ENCODE results near the gene TMED9.

Gene TMED9

DNA sequence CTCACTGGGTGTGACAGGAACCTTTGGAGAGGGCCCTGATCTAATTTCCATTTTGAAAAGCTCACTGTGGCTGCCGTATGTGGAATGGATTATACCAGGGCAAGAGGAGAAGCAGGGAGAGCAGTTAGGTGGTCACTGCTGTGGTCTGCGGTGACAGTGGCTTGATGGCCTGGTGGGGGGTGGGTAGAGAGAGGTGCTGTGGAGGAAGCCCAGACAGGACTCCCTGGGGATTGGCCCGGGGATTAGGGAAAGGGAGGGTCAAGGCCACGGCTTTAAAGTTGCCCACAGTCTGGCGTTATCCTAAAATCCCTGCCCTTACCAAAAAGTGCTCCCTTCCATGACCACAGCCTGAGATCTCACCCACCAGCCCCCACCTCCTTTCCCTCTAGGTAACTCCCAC lies 12.7 kb downstream of the TMED9 start:
- H3K4me3 ChIP-seq = no peak overlapping the region
- in situ Hi-C loops (cut with MboI; ENCODE audit: low sequenced_read_pairs) = loop anchor here (10.0 kb wide), 2 partner anchors 460 to 560 kb away; no protein-coding TSS in a partner anchor
- H3K4me1 ChIP-seq = peaks cover 3% of the 10 kb centered on the region
- no peaks in the 10 kb centered on the region for H3K36me3 ChIP-seq (replicated peaks)
- H3K27me3 ChIP-seq (ENCODE audit: low read depth) = no peaks in the 10 kb centered on the region
- no peaks in the 10 kb centered on the region for H3K9me3 ChIP-seq
- no peak for DNase-seq (ENCODE audit: low spot score in 2 of 2)

GRCh38 chr5:177605078-177605477 lies 13.1 kb downstream of the TMED9 start:
- H3K4me3 ChIP-seq = no peak overlapping the region
- no peaks in the 10 kb centered on the region for H3K27me3 ChIP-seq (ENCODE audit: low read depth)
- no peaks in the 10 kb centered on the region for H3K9me3 ChIP-seq
- DNase-seq (ENCODE audit: low spot score in 2 of 2) = no peak
- in situ Hi-C loops (cut with MboI; ENCODE audit: low sequenced_read_pairs) = loop anchor here (10.0 kb wide), 2 partner anchors 460 to 560 kb away; no protein-coding TSS in a partner anchor
- H3K36me3 ChIP-seq (replicated peaks) = no peaks in the 10 kb centered on the region
- H3K4me1 ChIP-seq = peaks cover 3% of the 10 kb centered on the region; the same call in 1 of the 2 replicates

DNA sequence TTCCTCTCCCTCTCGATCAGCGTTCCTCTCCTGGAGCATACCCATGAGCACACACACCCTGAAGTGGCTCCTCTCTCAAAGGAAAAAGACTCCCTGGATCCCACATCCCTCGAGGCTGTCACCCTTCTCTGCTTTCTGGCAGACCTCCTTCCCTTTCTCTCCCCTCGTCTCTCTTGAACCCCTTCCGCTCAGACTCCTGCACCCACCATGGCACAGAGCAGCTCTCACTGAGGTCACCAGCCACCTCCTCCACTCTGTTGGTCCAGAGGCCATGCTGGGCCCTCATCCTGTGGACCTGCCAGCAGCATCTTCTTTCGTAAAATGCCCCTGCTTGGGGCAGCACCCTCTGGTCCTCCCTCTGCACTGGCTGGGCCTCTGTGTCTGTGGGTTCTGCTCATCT lies 13.7 kb downstream of the TMED9 start:
- H3K4me3 ChIP-seq = no peak overlapping the region
- H3K36me3 ChIP-seq (replicated peaks) = no peaks in the 10 kb centered on the region
- H3K4me1 ChIP-seq = peaks cover 2% of the 10 kb centered on the region; the same call in 1 of the 2 replicates
- no peak for DNase-seq (ENCODE audit: low spot score in 2 of 2)
- H3K27me3 ChIP-seq (ENCODE audit: low read depth) = no peaks in the 10 kb centered on the region
- H3K9me3 ChIP-seq = no peaks in the 10 kb centered on the region
- in situ Hi-C loops (cut with MboI; ENCODE audit: low sequenced_read_pairs) = loop anchor here (10.0 kb wide), 2 partner anchors 459 to 559 kb away; no protein-coding TSS in a partner anchor

DNA sequence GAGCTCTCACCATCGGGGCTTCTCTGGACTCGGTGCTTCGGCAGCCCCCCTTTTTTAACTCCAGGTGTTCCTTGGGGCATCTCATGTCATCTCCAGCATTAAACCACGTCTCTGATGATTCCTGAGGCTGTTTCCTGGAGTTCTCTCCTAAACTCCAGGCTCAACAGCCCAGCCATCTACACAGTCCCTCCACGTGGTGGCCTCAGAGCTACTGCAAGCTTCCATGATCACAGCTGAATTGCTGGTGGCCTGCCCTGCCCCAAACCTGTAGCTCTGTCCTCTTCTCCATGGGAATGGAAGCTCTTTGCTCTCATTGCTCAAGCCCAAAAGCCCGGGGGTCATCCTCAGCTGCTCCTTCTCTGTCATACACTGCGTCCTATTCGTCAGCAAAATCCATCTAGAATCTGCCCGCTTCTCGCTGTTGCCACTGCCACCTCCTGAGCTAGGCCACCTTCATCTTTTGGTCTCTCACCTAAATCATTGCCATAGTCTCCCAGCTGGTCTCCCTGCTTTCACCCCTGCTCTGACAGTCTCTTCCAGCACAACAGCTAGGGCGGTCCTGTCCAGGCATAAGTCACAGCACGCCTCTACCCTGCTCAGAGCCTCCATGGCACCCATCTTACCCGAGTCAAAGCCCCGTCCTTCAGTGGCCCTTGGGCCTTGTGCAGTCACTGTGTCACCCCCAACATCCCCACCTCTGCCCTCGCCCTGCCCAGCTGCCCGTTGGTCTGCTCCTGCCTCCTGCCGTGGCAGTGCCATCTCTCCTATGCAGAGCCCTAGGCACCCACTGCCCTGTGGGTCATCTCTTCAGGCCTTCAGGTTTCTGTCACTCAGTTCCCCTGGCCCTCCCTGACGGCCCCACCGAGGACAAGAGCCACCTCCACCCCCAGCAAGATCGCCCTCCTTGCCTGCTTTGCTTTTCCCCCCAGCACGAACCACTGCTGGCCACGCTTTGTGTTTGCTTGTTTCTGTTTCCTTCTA lies 14.4 kb downstream of the TMED9 start:
- Histone ChIP-seq H3K4me1 (no peaks in the 10 kb centered on the region), H3K27me3 (ENCODE audit: low read depth) (no peaks in the 10 kb centered on the region), H3K36me3 (replicated peaks) (no peaks in the 10 kb centered on the region), H3K9me3 (no peaks in the 10 kb centered on the region), H3K4me3 (no peak overlapping the region)
- no peak for DNase-seq (ENCODE audit: low spot score in 2 of 2)
- in situ Hi-C loops (cut with MboI; ENCODE audit: low sequenced_read_pairs) = loop anchor here (10.0 kb wide), 2 partner anchors 458 to 558 kb away; no protein-coding TSS in a partner anchor

GRCh38 chr5:177607115-177607451 lies 15.1 kb downstream of the TMED9 start:
- Histone ChIP-seq H3K4me1 (no peaks in the 10 kb centered on the region), H3K4me3 (no peak overlapping the region), H3K9me3 (no peaks in the 10 kb centered on the region), H3K27me3 (ENCODE audit: low read depth) (no peaks in the 10 kb centered on the region), H3K36me3 (replicated peaks) (no peaks in the 10 kb centered on the region; the same call in 1 of the 2 replicates)
- DNase-seq (ENCODE audit: low spot score in 2 of 2) = no peak
- in situ Hi-C loops (cut with MboI; ENCODE audit: low sequenced_read_pairs) = loop anchor here (10.0 kb wide), 2 partner anchors 458 to 558 kb away; no protein-coding TSS in a partner anchor

DNA sequence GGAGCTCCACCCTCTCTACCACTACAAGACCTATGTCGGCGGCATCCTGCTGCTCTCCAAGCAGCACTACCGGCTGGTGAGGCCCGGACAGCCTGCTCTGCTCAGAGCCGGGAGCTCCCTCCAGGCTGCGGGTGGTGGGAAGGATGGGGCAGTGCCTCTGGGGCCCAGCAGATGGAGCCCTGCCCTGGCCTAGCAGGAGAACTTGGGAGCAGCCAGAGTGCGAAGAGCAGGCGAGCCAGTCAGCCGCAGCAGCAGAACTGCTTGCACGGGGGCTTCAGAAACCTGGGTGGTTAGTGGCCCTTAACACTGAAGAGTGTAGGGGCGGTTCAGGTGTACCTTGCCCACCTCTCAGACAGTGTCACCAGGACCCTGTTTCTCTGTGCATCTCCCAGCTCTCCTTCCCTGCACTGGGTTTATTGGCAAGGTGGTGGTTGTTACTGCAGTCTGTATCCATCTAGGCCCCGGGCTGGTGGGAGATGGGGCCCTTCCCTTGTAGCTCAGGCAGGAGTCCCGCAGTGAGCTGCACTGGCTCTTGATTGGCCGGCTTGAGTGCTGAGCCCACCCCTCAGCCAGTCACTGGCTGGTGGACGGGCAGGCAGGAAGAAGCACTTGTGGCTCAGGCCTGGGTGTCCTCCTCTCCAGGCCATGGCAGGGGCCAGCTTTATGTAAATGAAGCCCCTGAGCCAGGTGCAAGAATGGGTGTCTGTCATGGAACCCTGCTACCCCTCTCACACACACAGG lies 15.6 kb downstream of the TMED9 start:
- peak; percentile 70 to 86 for DNase-seq (ENCODE audit: low spot score in 2 of 2)
- Histone ChIP-seq H3K4me3 (no peak overlapping the region), H3K36me3 (replicated peaks) (no peaks in the 10 kb centered on the region; the same call in 1 of the 2 replicates), H3K27me3 (ENCODE audit: low read depth) (no peaks in the 10 kb centered on the region), H3K9me3 (no peaks in the 10 kb centered on the region), H3K4me1 (no peaks in the 10 kb centered on the region)
- in situ Hi-C loops (cut with MboI; ENCODE audit: low sequenced_read_pairs) = loop anchor here (10.0 kb wide), 2 partner anchors 457 to 557 kb away; no protein-coding TSS in a partner anchor

DNA sequence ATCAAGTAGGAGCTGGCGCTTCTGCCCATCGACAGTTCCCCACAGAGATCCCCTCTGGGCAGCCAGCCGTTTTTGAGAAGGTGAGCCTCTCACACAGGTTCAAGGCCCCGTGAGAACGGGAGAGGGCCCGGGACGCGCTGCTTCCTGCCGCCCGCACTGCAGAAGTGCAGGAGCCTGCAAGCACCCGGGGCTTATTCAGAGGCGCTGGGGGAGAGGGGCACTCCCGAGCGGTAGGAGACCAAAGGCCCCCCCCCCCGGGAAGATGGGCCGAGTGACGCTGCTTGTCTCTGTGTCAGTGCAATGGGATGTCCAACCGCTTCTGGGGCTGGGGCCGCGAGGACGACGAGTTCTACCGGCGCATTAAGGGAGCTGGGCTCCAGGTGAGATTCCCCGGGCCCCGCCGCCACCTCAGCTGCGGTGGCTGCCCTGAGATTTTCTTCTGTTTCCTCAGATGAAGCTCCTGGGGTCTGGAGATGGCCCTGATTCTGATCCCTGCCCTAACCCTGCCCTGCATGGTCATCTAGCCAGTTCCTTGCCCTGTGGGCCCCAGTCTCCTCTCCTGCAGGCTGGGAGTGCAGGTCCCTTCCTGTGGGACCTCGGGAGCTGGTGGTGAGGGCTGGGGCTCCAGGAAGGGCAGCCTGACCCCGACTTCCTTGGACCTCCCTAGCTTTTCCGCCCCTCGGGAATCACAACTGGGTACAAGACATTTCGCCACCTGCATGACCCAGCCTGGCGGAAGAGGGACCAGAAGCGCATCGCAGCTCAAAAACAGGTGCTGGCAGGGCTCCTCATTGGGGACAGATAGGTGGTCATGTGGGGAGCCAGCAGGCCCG lies 16.5 kb downstream of the TMED9 start:
- Histone ChIP-seq H3K4me1 (no peaks in the 10 kb centered on the region), H3K9me3 (no peaks in the 10 kb centered on the region), H3K36me3 (replicated peaks) (no peaks in the 10 kb centered on the region; the same call in 1 of the 2 replicates), H3K4me3 (no peak overlapping the region), H3K27me3 (ENCODE audit: low read depth) (no peaks in the 10 kb centered on the region)
- peak in 1 of 2 experiments; percentile 10 for DNase-seq (ENCODE audit: low spot score in 2 of 2)
- in situ Hi-C loops (cut with MboI; ENCODE audit: low sequenced_read_pairs) = loop anchor here (10.0 kb wide), 2 partner anchors 456 to 556 kb away; no protein-coding TSS in a partner anchor

GRCh38 chr5:177609076-177610059 lies 17.4 kb downstream of the TMED9 start:
- Histone ChIP-seq H3K9me3 (no peaks in the 10 kb centered on the region), H3K27me3 (ENCODE audit: low read depth) (no peaks in the 10 kb centered on the region), H3K4me3 (no peak overlapping the region), H3K4me1 (no peaks in the 10 kb centered on the region), H3K36me3 (replicated peaks) (no peaks in the 10 kb centered on the region; the same call in 1 of the 2 replicates)
- in situ Hi-C loops (cut with MboI; ENCODE audit: low sequenced_read_pairs) = loop anchor here (10.0 kb wide), 2 partner anchors 455 to 555 kb away; no protein-coding TSS in a partner anchor
- no peak for DNase-seq (ENCODE audit: low spot score in 2 of 2)

DNA sequence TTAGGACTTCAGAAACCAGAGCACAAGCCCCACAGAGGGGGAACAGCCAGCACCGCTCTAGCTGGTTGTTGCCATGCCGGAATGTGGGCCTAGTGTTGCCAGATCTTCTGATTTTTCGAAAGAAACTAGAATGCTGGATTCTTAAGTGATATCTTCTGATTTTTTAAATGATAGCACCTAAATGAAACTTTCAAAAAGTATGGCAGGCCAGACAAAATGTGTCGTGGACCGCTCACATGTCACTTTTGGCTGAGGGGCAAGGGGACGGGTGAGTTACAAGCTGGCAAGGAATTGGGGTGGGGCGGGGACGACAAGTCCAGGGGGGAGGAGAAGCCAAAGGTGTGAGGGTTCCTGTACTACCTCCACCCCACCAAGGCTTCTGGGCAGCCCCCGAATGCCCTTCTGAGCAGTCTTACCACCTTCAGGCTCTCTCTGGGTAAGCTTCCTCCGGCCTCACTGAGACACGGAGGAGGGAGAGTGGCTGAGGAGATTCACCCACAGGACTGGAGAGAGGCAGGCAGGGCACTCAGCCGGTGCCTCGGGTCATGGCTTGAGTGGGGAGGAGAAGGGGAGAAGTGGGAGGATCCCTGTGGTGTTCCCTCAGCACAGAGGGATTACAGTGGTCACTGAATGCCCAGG lies 18.2 kb downstream of the TMED9 start:
- Histone ChIP-seq H3K4me1 (no peaks in the 10 kb centered on the region), H3K27me3 (ENCODE audit: low read depth) (no peaks in the 10 kb centered on the region), H3K4me3 (no peak overlapping the region), H3K9me3 (no peaks in the 10 kb centered on the region), H3K36me3 (replicated peaks) (no peaks in the 10 kb centered on the region; the same call in 1 of the 2 replicates)
- in situ Hi-C loops (cut with MboI; ENCODE audit: low sequenced_read_pairs) = no loop called here
- DNase-seq (ENCODE audit: low spot score in 2 of 2) = peak in 1 of 2 experiments; percentile 12

GRCh38 chr5:177610770-177611445 lies 18.9 kb downstream of the TMED9 start:
- Histone ChIP-seq H3K9me3 (no peaks in the 10 kb centered on the region), H3K4me1 (no peaks in the 10 kb centered on the region)
- in situ Hi-C loops (cut with MboI; ENCODE audit: low sequenced_read_pairs) = no loop called here

GRCh38 chr5:177611446-177612214 lies 19.6 kb downstream of the TMED9 start:
- Histone ChIP-seq H3K36me3 (replicated peaks) (peaks cover 2% of the 10 kb centered on the region; the same call in 1 of the 2 replicates), H3K4me1 (no peaks in the 10 kb centered on the region), H3K9me3 (no peaks in the 10 kb centered on the region), H3K27me3 (ENCODE audit: low read depth) (no peaks in the 10 kb centered on the region), H3K4me3 (no peak overlapping the region)
- no peak for DNase-seq (ENCODE audit: low spot score in 2 of 2)
- in situ Hi-C loops (cut with MboI; ENCODE audit: low sequenced_read_pairs) = no loop called here

More at GRCh38 chr5:177610770-177611445, 18.9 kb downstream of the TMED9 start:
- Histone ChIP-seq H3K27me3 (ENCODE audit: low read depth) (no peaks in the 10 kb centered on the region), H3K4me3 (no peak overlapping the region), H3K36me3 (replicated peaks) (no peaks in the 10 kb centered on the region; the same call in 1 of the 2 replicates)
- DNase-seq (ENCODE audit: low spot score in 2 of 2) = peak in 1 of 2 experiments; percentile 12
